PC-9 (cell line): ENCODE results near the gene SRSF12.

Source experiments
- EZH2 ChIP-seq: fragments of 200-600 bp; sonication (generic); IDR thresholded peaks from 2 replicates; pipeline ENCODE4 v1.8.0; 2017; ENCODE audit warnings: antibody characterized with exemption, low read depth
- TF ChIP-seq, protein P1 (sequence below): fragments of 200-600 bp; sonication (generic); conservative IDR thresholded peaks from 2 replicates; pipeline ENCODE4 v1.6.1; 2017; ENCODE audit warnings: mixed run types, antibody characterized with exemption, mild to moderate bottlenecking, moderate library complexity

DNA sequence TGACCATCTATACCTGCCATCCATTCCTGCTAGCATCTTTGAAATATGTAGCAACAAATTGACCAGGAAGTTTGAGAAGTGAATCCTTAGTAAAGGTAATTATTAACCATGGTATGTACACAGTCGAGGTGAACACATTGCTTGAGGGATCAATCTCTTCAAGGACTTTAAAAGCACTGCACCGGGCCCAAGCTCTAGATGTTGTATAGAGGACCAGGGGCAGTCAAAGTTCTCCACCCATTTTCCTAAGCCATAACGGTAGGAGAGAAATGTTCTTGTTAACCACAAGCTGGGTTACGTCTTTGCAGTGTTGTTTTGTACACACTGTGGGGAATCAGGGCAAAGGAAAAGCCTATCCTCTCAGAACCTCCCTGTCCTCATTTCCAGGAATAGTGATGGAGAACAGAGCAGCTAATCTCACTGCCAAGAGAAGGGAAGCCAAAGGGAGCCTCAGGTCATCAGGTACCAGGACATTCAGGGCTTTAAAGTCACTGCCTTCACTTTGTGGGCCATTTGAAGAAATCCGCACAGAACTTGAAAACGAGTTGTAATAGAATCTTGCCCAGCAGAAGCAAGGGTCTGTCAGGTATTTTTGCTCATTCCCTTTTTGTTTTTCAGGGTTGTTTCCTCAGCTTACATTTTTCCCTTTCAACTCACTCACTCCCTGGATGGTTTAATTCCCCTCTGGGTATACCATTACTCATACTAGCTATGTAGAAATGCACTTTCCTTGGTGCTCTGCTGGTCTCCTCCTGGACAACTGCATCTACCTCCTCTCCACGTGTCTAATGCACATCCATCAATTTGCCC is 22.7 kb upstream of the SRSF12 start:
- TF ChIP-seq, protein P1, sequence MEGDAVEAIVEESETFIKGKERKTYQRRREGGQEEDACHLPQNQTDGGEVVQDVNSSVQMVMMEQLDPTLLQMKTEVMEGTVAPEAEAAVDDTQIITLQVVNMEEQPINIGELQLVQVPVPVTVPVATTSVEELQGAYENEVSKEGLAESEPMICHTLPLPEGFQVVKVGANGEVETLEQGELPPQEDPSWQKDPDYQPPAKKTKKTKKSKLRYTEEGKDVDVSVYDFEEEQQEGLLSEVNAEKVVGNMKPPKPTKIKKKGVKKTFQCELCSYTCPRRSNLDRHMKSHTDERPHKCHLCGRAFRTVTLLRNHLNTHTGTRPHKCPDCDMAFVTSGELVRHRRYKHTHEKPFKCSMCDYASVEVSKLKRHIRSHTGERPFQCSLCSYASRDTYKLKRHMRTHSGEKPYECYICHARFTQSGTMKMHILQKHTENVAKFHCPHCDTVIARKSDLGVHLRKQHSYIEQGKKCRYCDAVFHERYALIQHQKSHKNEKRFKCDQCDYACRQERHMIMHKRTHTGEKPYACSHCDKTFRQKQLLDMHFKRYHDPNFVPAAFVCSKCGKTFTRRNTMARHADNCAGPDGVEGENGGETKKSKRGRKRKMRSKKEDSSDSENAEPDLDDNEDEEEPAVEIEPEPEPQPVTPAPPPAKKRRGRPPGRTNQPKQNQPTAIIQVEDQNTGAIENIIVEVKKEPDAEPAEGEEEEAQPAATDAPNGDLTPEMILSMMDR, result no peak
- TF ChIP-seq EZH2, result no peak
